WI38 (cell line): Measurements from ENCODE around the gene LDLRAP1.

Source experiments
- H3K4me3 ChIP-seq: 2 replicates; pipeline ENCODE4 v1.5.1; 2011; ENCODE audit warnings: low read depth, mild to moderate bottlenecking, control low read depth, low read length
- CTCF ChIP-seq: IDR thresholded peaks from 2 replicates; pipeline ENCODE4 v1.5.1; 2012; ENCODE audit warnings: low read depth, mild to moderate bottlenecking, control low read depth, low read length

Gene LDLRAP1

GRCh38 chr1:25614501-25615171 lies 71.2 kb downstream of the LDLRAP1 start:
- TF ChIP-seq CTCF = no peak
- H3K4me3 ChIP-seq = no peak overlapping the region

- no peak overlapping the region for H3K4me3 ChIP-seq
- TF ChIP-seq CTCF = no peak
Measured at GRCh38 chr1:25615172-25615541, 71.8 kb downstream of the LDLRAP1 start.

GRCh38 chr1:25615563-25616094 lies 72.2 kb downstream of the LDLRAP1 start:
- peak overlapping the region; percentile 61 for H3K4me3 ChIP-seq

GRCh38 chr1:25616095-25616986 lies 72.9 kb downstream of the LDLRAP1 start, which contains the start of gene MAN1C1:
MAN1C1 (plus strand) TSS chr1:25616791; CDS start chr1:25617798, 1,007 bp downstream.
- peak within 1 kb of the TSS; percentile 68 for H3K4me3 ChIP-seq
- TF ChIP-seq CTCF = peak; percentile 46

More at GRCh38 chr1:25615563-25616094, 72.2 kb downstream of the LDLRAP1 start:
- TF ChIP-seq CTCF = no peak

- peak overlapping the region; percentile 68 for H3K4me3 ChIP-seq
Measured at GRCh38 chr1:25616987-25617624, 73.7 kb downstream of the LDLRAP1 start.

GRCh38 chr1:25617625-25618432 lies 74.4 kb downstream of the LDLRAP1 start:
- H3K4me3 ChIP-seq = peak overlapping the region; percentile 68
- TF ChIP-seq CTCF = no peak

More at GRCh38 chr1:25616987-25617624, 73.7 kb downstream of the LDLRAP1 start:
- TF ChIP-seq CTCF = no peak
